CD4-positive, CD25-positive, alpha-beta regulatory T cell (primary cell): ENCODE measurements around the gene SSX2IP. TPM values are rescaled to one million over a fixed set of nuclear protein-coding genes. Genes with fewer than 3 reads are reported as not detected.
"Not testable (repeated sequence)": the region's sequence is repeated elsewhere in the genome, so short reads cannot be mapped to it uniquely, and the experiment has no call there.

Source experiments
- ATAC-seq, 2 donors: fragments of 150-1000 bp; cut with Tn5 transposase; one replicate each; pipeline ENCODE4 v1.10.0; 2021; ENCODE audit warnings: low read depth in 2 of 2, moderate number of reproducible peaks in 2 of 2, moderate library complexity in 1 of 2
- DNase-seq, 3 donors: peaks; one replicate each; pipeline versions ENCODE4 v3.0.0 to v3.0.0-alpha.2; 2012 to 2022; ENCODE audit warnings: mixed read lengths in 1 of 3
- H3K27ac ChIP-seq: one replicate; pipeline ENCODE4 v1.7.0; 2013; ENCODE audit warnings: mild to moderate bottlenecking, low read length; ENCODE audit not compliant: insufficient read depth, poor library complexity, severe bottlenecking
- H3K27me3 ChIP-seq: one replicate; pipeline ENCODE4 v1.7.0; 2013; ENCODE audit warnings: low read length; ENCODE audit not compliant: control insufficient read depth, insufficient read depth
- H3K36me3 ChIP-seq: one replicate; pipeline ENCODE4 v1.7.0; 2013; ENCODE audit warnings: mild to moderate bottlenecking, low read length, moderate library complexity; ENCODE audit not compliant: control insufficient read depth, insufficient read depth
- H3K4me1 ChIP-seq: 2 replicates; pipeline ENCODE4 v1.7.0; 2013; ENCODE audit warnings: mild to moderate bottlenecking, low read length; ENCODE audit not compliant: insufficient read depth, control insufficient read depth, poor library complexity, severe bottlenecking
- H3K4me3 ChIP-seq: one replicate; pipeline ENCODE4 v1.7.0; 2013; ENCODE audit warnings: low read depth, mild to moderate bottlenecking, low read length, moderate library complexity
- H3K9me3 ChIP-seq, 2 experiments: 1 replicate in 1 of 2; 2 replicates in 1 of 2; pipeline ENCODE4 v1.7.0; 2013; ENCODE audit warnings: low read length in 2 of 2, mild to moderate bottlenecking in 1 of 2, moderate library complexity in 1 of 2; ENCODE audit not compliant: control insufficient read depth in 2 of 2
- H3K27ac Mint-ChIP-seq, 3 donors: one replicate each; pipeline ENCODE4 v1.8.0; 2020 to 2022; ENCODE audit warnings: mild to moderate bottlenecking in 3 of 3, mixed read lengths in 3 of 3, moderate library complexity in 2 of 3
- H3K27me3 Mint-ChIP-seq: one replicate; pipeline ENCODE4 v1.8.0; 2022; ENCODE audit warnings: mild to moderate bottlenecking, mixed read lengths
- H3K36me3 Mint-ChIP-seq: one replicate; pipeline ENCODE4 v1.8.0; 2020; ENCODE audit warnings: mixed read lengths
- H3K4me1 Mint-ChIP-seq, 4 donors: one replicate each; pipeline ENCODE4 v1.8.0; 2020 to 2022; ENCODE audit warnings: mixed read lengths in 4 of 4, mild to moderate bottlenecking in 1 of 4
- H3K4me3 Mint-ChIP-seq, 4 donors: one replicate each; pipeline ENCODE4 v1.8.0; 2020 to 2022; ENCODE audit warnings: mild to moderate bottlenecking in 4 of 4, mixed read lengths in 4 of 4, moderate library complexity in 3 of 4
- H3K9me3 Mint-ChIP-seq, 7 donors: one replicate each; pipeline ENCODE4 v1.8.0; 2020 to 2022; ENCODE audit warnings: mixed read lengths in 7 of 7, mild to moderate bottlenecking in 3 of 7, moderate library complexity in 2 of 7
- polyA plus RNA-seq, 4 donors: library from polyadenylated mRNA; unstranded; fragments of 300-500 nt; fragmentation: Illumina TruSeq; gene quantifications; one replicate each; pipeline ENCODE4 v1.2.3, GENCODE V29; 2021
- total RNA-seq: library from RNA; stranded (reverse); gene quantifications from one replicate; pipeline ENCODE4 v1.2.3, GENCODE V29; 2022

Gene SSX2IP
- total and polyA plus RNA-seq, 5 donors from 2014 or later = 1.5 to 9.3 (median 2.9) TPM

- Mint-ChIP-seq H3K9me3 (peaks cover 2 to 20% (median 8%) of the 10 kb centered on the region in 7 donors), H3K4me1 (peaks cover 0 to 9% (median 0%) of the 10 kb centered on the region in 4 donors), H3K4me3 (no peak overlapping the region), H3K27me3 (no peaks in the 10 kb centered on the region), H3K36me3 (peaks cover 6% of the 10 kb centered on the region), H3K27ac (no peak overlapping the region)
- DNase-seq (no peak), ATAC-seq (no peak)
- Histone ChIP-seq H3K27me3 (no peaks in the 10 kb centered on the region), H3K4me3 (no peak overlapping the region), H3K4me1 (no peaks in the 10 kb centered on the region), H3K27ac (no peak overlapping the region), H3K9me3 (peaks cover 11 to 19% of the 10 kb centered on the region in 2 experiments), H3K36me3 (no peaks in the 10 kb centered on the region)
These were observed 89.5 kb downstream of the SSX2IP start for GRCh38 chr1:84600796-84601195.

- no peaks in the 10 kb centered on the region for H3K4me1 ChIP-seq
- H3K36me3 ChIP-seq = no peaks in the 10 kb centered on the region
- no peak overlapping the region for H3K4me3 ChIP-seq
- Mint-ChIP-seq H3K4me1 (peaks cover 0 to 9% (median 0%) of the 10 kb centered on the region in 4 donors), H3K36me3 (peaks cover 3% of the 10 kb centered on the region), H3K4me3 (no peak overlapping the region), H3K27ac (peak overlapping the region in 2 of 3 donors; percentile 36 to 81), H3K27me3 (no peaks in the 10 kb centered on the region), H3K9me3 (peaks cover 0 to 3% (median under 1%) of the 10 kb centered on the region in 7 donors)
- ATAC-seq (peak in 1 of 2 donors; percentile 25), DNase-seq (peak in 1 of 3 donors; percentile 36)
- H3K27me3 ChIP-seq = no peaks in the 10 kb centered on the region
- no peak overlapping the region for H3K27ac ChIP-seq
- H3K9me3 ChIP-seq = peaks cover 0 to 2% of the 10 kb centered on the region in 2 experiments
These were observed 91.2 kb downstream of the SSX2IP start for GRCh38 chr1:84598846-84599741.

GRCh38 chr1:84598418-84598817 lies 91.8 kb downstream of the SSX2IP start:
- ATAC-seq (no peak), DNase-seq (no peak)
- Histone ChIP-seq H3K4me3 (no peak overlapping the region), H3K9me3 (no peaks in the 10 kb centered on the region), H3K4me1 (no peaks in the 10 kb centered on the region), H3K27ac (no peak overlapping the region), H3K36me3 (no peaks in the 10 kb centered on the region), H3K27me3 (no peaks in the 10 kb centered on the region)
- Mint-ChIP-seq H3K36me3 (peaks cover 3% of the 10 kb centered on the region), H3K27me3 (no peaks in the 10 kb centered on the region), H3K4me3 (no peak overlapping the region), H3K27ac (no peak overlapping the region), H3K9me3 (peaks cover 0 to 5% (median 0%) of the 10 kb centered on the region in 7 donors), H3K4me1 (peaks cover 0 to 9% (median 0%) of the 10 kb centered on the region in 4 donors)

- Histone ChIP-seq H3K27me3 (no peaks in the 10 kb centered on the region), H3K36me3 (no peaks in the 10 kb centered on the region), H3K9me3 (no peaks in the 10 kb centered on the region), H3K4me1 (no peaks in the 10 kb centered on the region), H3K27ac (no peak overlapping the region), H3K4me3 (no peak overlapping the region)
- Mint-ChIP-seq H3K27me3 (peaks cover 4% of the 10 kb centered on the region), H3K27ac (no peak overlapping the region), H3K36me3 (peaks cover 3% of the 10 kb centered on the region), H3K4me1 (peaks cover 0 to 9% (median 0%) of the 10 kb centered on the region in 4 donors), H3K4me3 (no peak overlapping the region), H3K9me3 (peaks cover 0 to 9% (median 0%) of the 10 kb centered on the region in 7 donors)
- DNase-seq (no peak), ATAC-seq (no peak)
These were observed 93.2 kb downstream of the SSX2IP start for GRCh38 chr1:84597011-84597410.

GRCh38 chr1:84594959-84595358 lies 95.3 kb downstream of the SSX2IP start:
- not testable (repeated sequence) for DNase-seq, H3K4me3 ChIP-seq, H3K9me3 ChIP-seq, H3K4me1 ChIP-seq, H3K36me3 ChIP-seq, H3K9me3 Mint-ChIP-seq, H3K27ac Mint-ChIP-seq, H3K4me3 Mint-ChIP-seq, H3K36me3 Mint-ChIP-seq, H3K27me3 Mint-ChIP-seq, H3K27ac ChIP-seq, H3K27me3 ChIP-seq, H3K4me1 Mint-ChIP-seq, ATAC-seq

Other genes with a start within 250 kb of the SSX2IP start
- gene RPF1, start 211.2 kb downstream of the SSX2IP start, total RNA-seq = 46.8 TPM
- 10 to 100 TPM; 59.2 to 90.0 (median 69.3) TPM for gene RPF1, start 211.2 kb downstream of the SSX2IP start, polyA plus RNA-seq
- 2.4 TPM for gene SPATA1, start 184.1 kb downstream of the SSX2IP start, total RNA-seq
- under 1 TPM in 1 of 4 donors, not detected in 3; 0.21 TPM for gene SPATA1, start 184.1 kb downstream of the SSX2IP start, polyA plus RNA-seq
- 33.0 TPM for gene GNG5, start 183.9 kb downstream of the SSX2IP start, total RNA-seq
- 100 to 1,000 TPM; 207 to 318 (median 268) TPM for gene GNG5, start 183.9 kb downstream of the SSX2IP start, polyA plus RNA-seq
- gene CTBS, start 116.0 kb downstream of the SSX2IP start, total RNA-seq = 15.6 TPM
- gene CTBS, start 116.0 kb downstream of the SSX2IP start, polyA plus RNA-seq = 10 to 100 TPM; 20.0 to 24.9 (median 22.5) TPM
- gene LPAR3, start 202.7 kb upstream of the SSX2IP start, total RNA-seq = 0.32 TPM
- not detected for gene LPAR3, start 202.7 kb upstream of the SSX2IP start, polyA plus RNA-seq